ENCODE data around the gene ACBD4.

The ACBD4 gene

DNA sequence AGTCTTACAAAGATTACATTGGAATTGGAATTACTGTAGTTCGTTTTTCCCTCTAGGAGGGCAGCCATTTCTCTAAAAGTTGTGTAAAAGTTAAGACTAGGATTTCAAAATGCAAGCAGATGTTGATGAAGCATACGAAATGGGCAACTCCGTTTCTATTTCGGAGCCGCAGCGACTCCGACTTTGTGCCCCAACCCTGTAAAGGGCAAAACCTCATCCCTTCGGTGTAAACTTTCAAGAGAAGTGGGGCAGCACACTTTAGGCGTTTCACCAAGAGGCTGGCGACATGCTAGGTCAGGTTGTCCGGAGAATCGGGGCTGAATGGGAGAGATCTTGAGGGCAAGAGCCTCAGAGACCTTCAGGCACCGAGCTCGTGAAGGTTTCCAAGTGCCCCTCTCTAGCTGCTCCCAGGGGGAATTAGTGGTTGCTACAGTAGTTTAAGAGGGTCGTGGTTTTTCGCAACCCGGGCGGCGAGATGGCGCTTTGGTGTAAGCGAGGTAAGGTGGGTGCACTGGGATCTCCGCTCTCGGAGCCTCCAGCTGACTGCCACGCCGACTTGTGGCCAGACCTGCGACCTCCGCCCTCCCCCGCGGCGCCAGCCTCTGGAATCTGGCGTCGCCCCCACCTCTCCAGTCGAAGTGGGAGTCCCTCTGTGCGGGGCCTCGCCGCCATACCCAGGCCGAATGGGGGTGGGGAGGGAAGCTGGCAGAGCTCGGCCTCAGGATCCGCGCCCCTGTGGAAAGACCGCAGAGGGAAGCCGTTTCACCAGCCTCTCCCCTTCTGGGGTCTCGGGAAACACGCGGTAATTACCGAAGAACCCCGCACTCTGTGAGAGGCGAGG is 25.2 kb downstream of the ACBD4 start:
- Histone ChIP-seq H3K9me3 (ENCODE audit: severe bottlenecking) (no peaks in the 10 kb centered on the region), H3K27me3 (ENCODE audit: insufficient read depth, low read depth, severe bottlenecking) (no peaks in the 10 kb centered on the region), H3K27ac (peak overlapping the region; percentile 99), H3K36me3 (peaks cover 5% of the 10 kb centered on the region), H3K4me3 (ENCODE audit: low read depth, low read length) (peak overlapping the region; percentile 78)
- TF ChIP-seq CTCF (IDR thresholded peaks at IDR 0.05; ENCODE audit: low read depth, low read length), result peak; percentile 69
- peak; percentile 92 for DNase-seq

GRCh38 chr17:45161288-45162024 is 26.0 kb downstream of the ACBD4 start, which contains the start of gene HEXIM2:
HEXIM2 (plus strand) TSS chr17:45161875; CDS start chr17:45162794, 919 bp downstream.
- Histone ChIP-seq H3K4me3 (ENCODE audit: low read depth, low read length) (peak within 1 kb of the TSS; percentile 78), H3K36me3 (peaks cover 5% of the 10 kb centered on the region), H3K27me3 (ENCODE audit: insufficient read depth, low read depth, severe bottlenecking) (no peaks in the 10 kb centered on the region), H3K9me3 (ENCODE audit: severe bottlenecking) (no peaks in the 10 kb centered on the region), H3K27ac (peak within 1 kb of the TSS; percentile 99)
- DNase-seq, result peak; percentile 100
- TF ChIP-seq CTCF (IDR thresholded peaks at IDR 0.05; ENCODE audit: low read depth, low read length), result no peak

DNA sequence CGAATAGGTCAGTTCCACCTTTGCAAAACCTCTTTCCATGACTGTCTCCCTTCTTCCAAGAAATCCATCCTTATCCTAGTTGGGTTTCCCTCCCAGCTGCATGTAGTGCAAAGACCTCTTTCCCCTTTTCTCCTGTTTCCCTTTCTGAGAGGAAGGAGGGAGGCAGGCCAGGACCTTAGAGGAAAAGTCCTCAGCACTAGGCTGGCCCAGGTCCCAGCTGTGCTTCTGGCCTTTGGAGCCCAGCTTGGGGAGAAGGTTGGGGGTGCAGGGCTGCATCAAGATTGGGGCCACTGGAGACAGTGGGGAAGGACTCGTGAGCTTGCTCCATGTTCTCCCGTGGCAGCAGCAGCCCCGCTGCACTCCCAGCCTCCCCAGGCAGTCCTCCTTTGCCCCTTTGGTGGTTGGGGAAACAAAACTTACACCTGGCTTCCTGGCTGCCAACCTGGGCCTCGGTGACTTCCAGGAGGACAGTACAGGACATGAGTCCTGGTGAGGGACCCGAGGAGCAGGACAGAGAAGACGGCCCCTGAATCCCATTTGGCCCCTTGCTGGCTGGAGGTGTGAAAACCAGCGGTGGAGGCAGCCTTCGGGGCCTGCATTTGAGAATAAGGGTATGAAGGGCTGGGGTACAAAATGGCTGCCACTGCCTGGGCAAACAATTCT is 26.7 kb downstream of the ACBD4 start:
- DNase-seq, result no peak
- Histone ChIP-seq H3K27ac (peak overlapping the region; percentile 58), H3K4me3 (ENCODE audit: low read depth, low read length) (peak overlapping the region; percentile 22), H3K27me3 (ENCODE audit: insufficient read depth, low read depth, severe bottlenecking) (no peaks in the 10 kb centered on the region), H3K9me3 (ENCODE audit: severe bottlenecking) (no peaks in the 10 kb centered on the region), H3K36me3 (peaks cover 5% of the 10 kb centered on the region)
- no peak for TF ChIP-seq CTCF (IDR thresholded peaks at IDR 0.05; ENCODE audit: low read depth, low read length)

DNA sequence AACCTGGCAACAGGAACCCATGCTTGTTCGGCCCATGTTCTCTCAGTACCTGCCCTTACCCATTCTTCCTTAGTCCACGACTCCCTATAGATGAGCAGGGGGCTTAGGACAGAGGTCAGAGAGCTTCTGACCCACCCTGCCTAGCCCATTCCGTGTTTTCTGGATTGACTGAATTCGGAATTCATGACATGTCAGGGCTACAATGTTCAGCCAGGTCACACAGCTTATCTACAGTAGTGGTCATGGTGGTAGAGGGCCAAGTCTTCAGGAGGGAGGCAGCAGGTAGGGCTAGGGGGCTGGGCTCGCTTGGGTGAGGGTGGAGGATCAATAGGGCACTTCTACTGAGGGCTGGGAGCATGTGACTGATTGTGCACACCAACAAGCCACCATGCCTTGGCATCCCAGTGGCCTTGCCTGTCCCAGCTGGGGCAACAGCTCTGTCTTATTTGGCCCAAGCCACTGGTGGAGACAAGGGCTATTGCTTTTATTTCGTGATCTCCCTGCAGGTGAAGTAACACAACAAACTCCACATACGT is 29.3 kb downstream of the ACBD4 start:
- DNase-seq, result no peak
- Histone ChIP-seq H3K27me3 (ENCODE audit: insufficient read depth, low read depth, severe bottlenecking) (no peaks in the 10 kb centered on the region), H3K36me3 (peaks cover 13% of the 10 kb centered on the region), H3K27ac (no peak overlapping the region), H3K4me3 (ENCODE audit: low read depth, low read length) (no peak overlapping the region), H3K9me3 (ENCODE audit: severe bottlenecking) (no peaks in the 10 kb centered on the region)
- no peak for TF ChIP-seq CTCF (IDR thresholded peaks at IDR 0.05; ENCODE audit: low read depth, low read length)

DNA sequence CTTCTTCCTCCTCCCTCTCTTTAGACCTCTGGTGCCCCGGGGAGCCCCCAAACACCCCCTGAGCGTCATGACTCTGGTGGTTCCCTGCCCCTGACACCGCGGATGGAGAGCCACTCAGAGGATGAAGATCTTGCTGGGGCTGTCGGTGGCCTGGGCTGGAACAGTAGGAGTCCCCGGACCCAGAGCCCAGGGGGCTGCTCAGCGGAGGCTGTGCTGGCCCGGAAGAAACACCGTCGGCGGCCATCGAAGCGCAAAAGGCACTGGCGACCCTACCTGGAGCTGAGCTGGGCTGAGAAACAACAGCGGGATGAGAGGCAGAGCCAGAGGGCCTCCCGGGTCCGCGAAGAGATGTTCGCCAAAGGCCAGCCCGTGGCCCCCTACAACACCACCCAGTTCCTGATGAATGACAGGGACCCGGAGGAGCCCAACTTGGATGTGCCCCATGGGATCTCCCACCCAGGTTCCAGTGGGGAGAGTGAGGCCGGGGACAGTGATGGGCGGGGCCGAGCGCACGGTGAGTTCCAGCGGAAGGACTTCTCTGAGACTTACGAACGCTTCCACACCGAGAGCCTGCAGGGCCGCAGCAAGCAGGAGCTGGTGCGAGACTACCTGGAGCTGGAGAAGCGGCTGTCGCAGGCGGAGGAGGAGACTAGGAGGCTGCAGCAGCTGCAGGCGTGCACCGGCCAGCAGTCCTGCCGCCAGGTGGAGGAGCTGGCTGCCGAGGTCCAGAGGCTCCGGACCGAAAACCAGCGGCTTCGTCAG is 33.7 kb downstream of the ACBD4 start:
- Histone ChIP-seq H3K4me3 (ENCODE audit: low read depth, low read length) (no peak overlapping the region), H3K36me3 (peaks cover 11% of the 10 kb centered on the region), H3K9me3 (ENCODE audit: severe bottlenecking) (no peaks in the 10 kb centered on the region), H3K27ac (no peak overlapping the region), H3K27me3 (ENCODE audit: insufficient read depth, low read depth, severe bottlenecking) (no peaks in the 10 kb centered on the region)
- no peak for DNase-seq
- no peak for TF ChIP-seq CTCF (IDR thresholded peaks at IDR 0.05; ENCODE audit: low read depth, low read length)

Measured in WERI-Rb-1 (cell line).